ENCODE results near the gene CNOT6L.
A peak's percentile ranks its signal among the peaks of the same experiment; 100 is the strongest.

The CNOT6L gene

DNA sequence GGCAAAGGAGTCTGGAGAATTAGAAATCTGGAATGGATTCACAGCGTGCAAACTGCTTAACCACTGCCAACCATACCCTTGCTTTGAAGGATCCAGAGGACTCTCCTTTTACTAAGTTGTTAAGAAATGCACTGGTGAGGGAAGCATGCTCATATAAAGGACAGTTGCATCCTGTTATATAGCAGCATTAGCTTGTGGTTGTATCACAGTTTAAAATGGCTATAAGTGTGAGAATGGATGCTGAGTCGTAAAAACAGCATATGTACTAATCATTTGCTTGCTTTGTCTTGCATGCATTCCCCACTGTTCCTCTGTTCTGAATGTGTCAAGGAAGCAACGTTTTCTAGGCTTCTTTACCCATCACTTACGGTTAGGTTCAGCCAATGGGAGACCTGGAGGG, 112.5 kb downstream of the CNOT6L start:
- DNase-seq, result no peak

DNA sequence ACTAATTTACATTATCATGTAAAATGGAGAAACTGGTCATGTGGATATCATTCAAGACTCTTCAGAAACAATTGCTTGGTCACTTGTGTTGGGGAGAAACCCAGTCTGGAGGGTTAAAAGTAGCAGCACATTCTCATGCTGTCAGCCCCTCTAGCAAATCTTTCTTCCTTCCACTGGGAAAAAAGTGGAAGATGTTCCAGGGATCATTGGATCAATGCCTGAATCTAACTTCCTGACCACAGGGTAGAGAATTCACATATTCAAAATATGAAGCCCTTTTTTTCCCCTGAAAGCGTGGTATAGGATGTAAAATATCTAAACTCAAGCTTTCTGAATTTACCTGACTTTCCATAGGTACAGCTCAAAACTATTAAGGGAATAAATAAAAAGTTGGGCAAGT, 115.5 kb downstream of the CNOT6L start:
- DNase-seq, result no peak

GRCh38 chr4:77701121-77701520, 118.0 kb downstream of the CNOT6L start:
- no peak for DNase-seq

DNA sequence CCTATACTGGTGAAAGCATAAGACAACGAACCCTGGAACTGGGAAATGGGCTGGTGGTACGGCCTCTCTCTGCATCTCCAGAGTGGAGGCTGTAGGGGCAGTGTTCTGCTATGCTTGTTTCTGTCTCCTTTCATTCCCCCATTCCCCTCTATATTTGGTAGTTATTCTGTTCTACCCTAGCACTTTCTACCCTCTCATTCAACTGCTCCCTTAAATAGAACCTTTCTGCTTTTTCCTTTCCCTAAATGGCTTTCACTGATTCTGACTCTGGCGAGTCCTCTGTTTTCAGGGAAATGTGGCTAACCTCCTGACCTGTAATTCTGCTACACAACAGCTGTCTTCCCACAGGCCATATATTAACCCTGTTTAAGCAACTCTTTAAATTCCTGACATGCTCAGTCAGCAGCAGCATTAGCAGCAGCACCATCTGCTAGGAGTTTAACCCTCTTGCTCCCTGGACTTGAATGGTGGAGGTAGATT, 119.4 kb downstream of the CNOT6L start:
- DNase-seq, result no peak

- DNase-seq, result no peak
Measured at GRCh38 chr4:77697860-77698590, 121.1 kb downstream of the CNOT6L start.

DNA sequence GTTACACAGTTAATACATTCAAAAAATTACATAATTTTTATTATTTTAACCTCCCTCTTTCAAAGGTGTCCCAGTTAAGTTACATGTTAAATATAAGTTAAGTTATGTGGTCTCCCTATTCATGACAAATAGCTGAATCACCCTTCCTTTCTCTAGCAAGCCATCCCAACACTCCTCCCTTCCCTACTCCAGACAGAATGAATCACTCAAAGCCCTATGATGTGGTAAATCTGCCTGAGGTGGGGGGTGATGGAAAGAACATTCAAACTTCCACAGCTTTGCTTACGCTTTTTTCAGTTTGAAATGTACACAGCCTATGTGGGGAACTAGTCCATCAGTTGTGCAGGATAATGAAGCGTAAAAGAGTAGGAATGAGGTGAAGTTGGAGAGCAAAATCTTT, 123.4 kb downstream of the CNOT6L start:
- DNase-seq, result no peak

- DNase-seq, result no peak
Measured at GRCh38 chr4:77692847-77693432, 126.2 kb downstream of the CNOT6L start.

- DNase-seq, result no peak
Measured at GRCh38 chr4:77681792-77682191, 137.4 kb downstream of the CNOT6L start.

DNA sequence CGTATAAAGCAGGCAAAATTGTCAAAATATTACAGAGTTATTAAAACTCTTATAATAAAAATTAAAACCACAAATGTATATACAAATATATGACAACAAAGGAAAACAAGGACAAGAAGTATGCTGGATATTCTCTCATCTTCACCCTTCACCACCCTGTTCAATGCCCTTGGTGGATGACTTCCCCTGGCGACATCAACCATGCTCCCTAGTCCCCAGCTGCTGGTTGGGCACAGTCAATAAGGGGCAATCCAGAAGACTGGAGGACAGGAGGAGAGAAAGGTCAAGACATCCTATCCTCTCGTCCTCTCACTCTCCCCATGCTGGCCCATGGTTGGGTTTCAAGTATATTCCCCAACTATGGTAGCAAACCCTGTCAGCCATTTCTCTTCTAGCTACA, 142.3 kb downstream of the CNOT6L start:
- no peak for DNase-seq

DNA sequence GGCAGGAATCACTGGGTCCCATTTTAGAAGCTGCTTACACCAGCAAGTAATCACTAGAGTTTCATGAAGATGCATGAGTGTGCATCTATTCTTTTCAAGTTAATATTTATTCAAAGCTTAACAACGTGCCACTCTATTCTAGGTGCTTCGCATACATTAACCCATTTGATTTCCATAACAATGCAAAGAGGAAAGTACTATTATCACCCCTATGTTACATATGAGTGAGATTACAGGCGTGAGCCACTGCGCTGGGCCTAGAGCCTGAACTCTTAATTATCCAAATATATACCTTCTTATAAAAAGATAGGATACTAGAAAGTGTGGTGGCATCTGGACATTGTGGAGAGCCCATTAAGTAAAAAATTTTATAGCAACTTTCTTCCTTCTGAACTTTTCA, 148.1 kb downstream of the CNOT6L start:
- no peak for DNase-seq

GRCh38 chr4:77669946-77670590, 149.1 kb downstream of the CNOT6L start:
- no peak for DNase-seq

DNA sequence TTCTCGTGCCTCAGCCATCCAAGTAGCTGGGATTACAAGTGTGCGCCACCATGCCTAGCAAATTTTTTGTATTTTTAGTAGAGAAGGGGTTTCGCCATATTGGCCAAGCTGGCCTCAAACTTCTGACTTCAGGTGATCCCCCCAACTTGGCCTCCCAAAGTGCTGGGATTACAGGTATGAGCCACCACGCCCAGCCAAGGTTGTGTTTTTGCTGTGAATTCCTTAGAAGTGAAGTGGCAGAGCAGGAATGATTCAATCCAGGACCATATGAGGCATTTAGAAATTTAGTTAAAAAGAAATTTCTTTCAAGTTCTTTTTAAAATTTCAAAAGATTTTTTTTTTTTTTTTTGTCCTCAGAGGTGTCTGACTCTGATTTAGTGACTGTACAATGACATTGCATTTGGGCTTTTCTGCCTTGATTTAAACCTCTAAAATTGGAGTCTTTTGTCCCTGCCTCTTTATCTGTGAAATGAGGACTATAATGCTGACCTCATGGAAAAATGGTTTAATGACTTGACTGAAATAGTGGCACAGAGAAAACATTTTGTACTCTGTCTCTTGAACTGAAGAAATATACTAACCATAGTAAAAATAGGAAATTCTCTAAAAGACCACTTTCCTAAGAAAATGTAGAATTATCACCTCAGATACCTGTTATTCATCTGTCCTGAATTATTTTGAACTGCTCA, 153.6 kb downstream of the CNOT6L start:
- DNase-seq, result peak in 1 of 2 experiments; percentile 28
